Keratinocyte (primary cell): Measurements from ENCODE around the gene MAPRE3.

Source experiments
- EZH2 ChIP-seq: IDR thresholded peaks from one replicate; pipeline ENCODE4 v1.6.1; 2012; ENCODE audit warnings: inconsistent platforms, mild to moderate bottlenecking, low read length, moderate library complexity
- TF ChIP-seq, protein P1 (sequence below), 3 experiments: IDR thresholded peaks in 1 of 3; conservative IDR thresholded peaks in 1 of 3; optimal IDR thresholded peaks in 1 of 3; 2 replicates in 2 of 3; 3 replicates in 1 of 3; pipeline versions ENCODE3 to v1.5.1; 2011; ENCODE audit warnings: low read length in 3 of 3, mild to moderate bottlenecking in 3 of 3, moderate library complexity in 2 of 3, control low read depth in 1 of 3, inconsistent platforms in 1 of 3; ENCODE audit not compliant: insufficient read depth in 2 of 3; ENCODE audit errors: extremely low read depth in 1 of 3

- no peak for TF ChIP-seq EZH2
- TF ChIP-seq, protein P1, sequence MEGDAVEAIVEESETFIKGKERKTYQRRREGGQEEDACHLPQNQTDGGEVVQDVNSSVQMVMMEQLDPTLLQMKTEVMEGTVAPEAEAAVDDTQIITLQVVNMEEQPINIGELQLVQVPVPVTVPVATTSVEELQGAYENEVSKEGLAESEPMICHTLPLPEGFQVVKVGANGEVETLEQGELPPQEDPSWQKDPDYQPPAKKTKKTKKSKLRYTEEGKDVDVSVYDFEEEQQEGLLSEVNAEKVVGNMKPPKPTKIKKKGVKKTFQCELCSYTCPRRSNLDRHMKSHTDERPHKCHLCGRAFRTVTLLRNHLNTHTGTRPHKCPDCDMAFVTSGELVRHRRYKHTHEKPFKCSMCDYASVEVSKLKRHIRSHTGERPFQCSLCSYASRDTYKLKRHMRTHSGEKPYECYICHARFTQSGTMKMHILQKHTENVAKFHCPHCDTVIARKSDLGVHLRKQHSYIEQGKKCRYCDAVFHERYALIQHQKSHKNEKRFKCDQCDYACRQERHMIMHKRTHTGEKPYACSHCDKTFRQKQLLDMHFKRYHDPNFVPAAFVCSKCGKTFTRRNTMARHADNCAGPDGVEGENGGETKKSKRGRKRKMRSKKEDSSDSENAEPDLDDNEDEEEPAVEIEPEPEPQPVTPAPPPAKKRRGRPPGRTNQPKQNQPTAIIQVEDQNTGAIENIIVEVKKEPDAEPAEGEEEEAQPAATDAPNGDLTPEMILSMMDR (optimal IDR thresholded peaks at IDR 0.05 in 1 of 3, IDR thresholded peaks at IDR 0.05 in 1 of 3, conservative IDR thresholded peaks at IDR 0.05 in 1 of 3; ENCODE audit: extremely low read depth in 1 of 3, insufficient read depth in 2 of 3, low read length in 3 of 3) = no peak
These were observed 29.8 kb downstream of the MAPRE3 start for GRCh38 chr2:27000228-27000627.
